NB4 (cell line): Measurements from ENCODE around the gene IRS2.
"Not testable (repeated sequence)": the region's sequence is repeated elsewhere in the genome, so short reads cannot be mapped to it uniquely, and the experiment has no call there.

Source experiments
- CTCF ChIP-seq: IDR thresholded peaks from one replicate; pipeline ENCODE4 v1.5.1; 2012; ENCODE audit warnings: low read depth, low read length
- POLR2A ChIP-seq: IDR thresholded peaks from 2 replicates; pipeline ENCODE4 v1.6.1; 2011; ENCODE audit warnings: mild to moderate bottlenecking; ENCODE audit not compliant: insufficient read length; ENCODE audit errors: extremely low read depth

- not testable (repeated sequence) for TF ChIP-seq CTCF, POLR2A
Observed at GRCh38 chr13:109828591-109829316, 42.4 kb upstream of the IRS2 start.
